ENCODE data around the gene NFAT5. TPM values are rescaled to one million over a fixed set of nuclear protein-coding genes. Genes with fewer than 3 reads are reported as not detected.

Gene NFAT5
- total RNA-seq, 1 experiment from 2014 or later = 21.0 TPM

- Mint-ChIP-seq H3K4me3 (no peak overlapping the region), H3K36me3 (ENCODE audit: insufficient read depth in 1 of 3, low read depth in 3 of 3) (peaks cover 15 to 35% (median 32%) of the 10 kb centered on the region in 3 experiments), H3K27me3 (ENCODE audit: low read depth) (no peaks in the 10 kb centered on the region), H3K4me1 (no peaks in the 10 kb centered on the region), H3K9me3 (no peaks in the 10 kb centered on the region), H3K27ac (no peak overlapping the region; a peak in 1 of 7 replicates)
- WGBS (ENCODE audit: extremely low coverage, insufficient read length, low lambda C conversion rate) = no CpG with 5 or more reads among the region's 2 CpGs
- no peaks in the 10 kb centered on the region for H3K79me2 ChIP-seq (ENCODE audit: insufficient read depth, low read length)
- H3K4me2 ChIP-seq (ENCODE audit: insufficient read depth, insufficient read length, low read length) = no peak overlapping the region
- H4K8ac ChIP-seq (replicated peaks; ENCODE audit: insufficient read length, low read depth, low read length) = no peak overlapping the region
- no peak overlapping the region for H3K4ac ChIP-seq (ENCODE audit: low read depth, low read length)
- no peak for DNase-seq
- no peaks in the 10 kb centered on the region for H4K20me1 ChIP-seq (ENCODE audit: control insufficient read depth, insufficient read depth, insufficient read length)
- no peak overlapping the region for H2BK120ac ChIP-seq (ENCODE audit: low read depth, low read length, poor library complexity, severe bottlenecking)
- no peak overlapping the region for H3K18ac ChIP-seq (ENCODE audit: insufficient read length, low read depth, low read length)
- no peak overlapping the region for H2AK5ac ChIP-seq (ENCODE audit: insufficient read length, low read length)
- H2BK20ac ChIP-seq (ENCODE audit: low read depth, low read length, poor library complexity, severe bottlenecking) = no peak overlapping the region
- no peaks in the 10 kb centered on the region for H3K9me3 ChIP-seq (ENCODE audit: control insufficient read depth, low read depth, low read length)
- no peak for TF ChIP-seq CTCF (conservative IDR thresholded peaks at IDR 0.05)
- H3K9ac ChIP-seq (ENCODE audit: extremely low read depth, insufficient read length, low read length) = no peak overlapping the region
- H2BK5ac ChIP-seq (ENCODE audit: insufficient read length, low read length) = no peak overlapping the region
- H3K14ac ChIP-seq (ENCODE audit: insufficient read depth, low read length) = no peak overlapping the region
- no peak overlapping the region for H2BK15ac ChIP-seq (ENCODE audit: low read depth, low read length)
- no peak overlapping the region for H4K91ac ChIP-seq (ENCODE audit: insufficient read length, low read depth, low read length)
- no peaks in the 10 kb centered on the region for H3K27me3 ChIP-seq (ENCODE audit: insufficient read depth, low read length)
- H3K56ac ChIP-seq (ENCODE audit: insufficient read length, low read depth, low read length) = no peak overlapping the region
- no peak overlapping the region for H3K23ac ChIP-seq (ENCODE audit: insufficient read length, low read depth, low read length)
- H2BK12ac ChIP-seq (ENCODE audit: insufficient read length, low read depth, low read length) = no peak overlapping the region
- no peak overlapping the region for H2AFZ ChIP-seq (ENCODE audit: low read length)
- H3K27ac ChIP-seq (ENCODE audit: insufficient read length, low read depth, low read length) = no peak overlapping the region
- no peaks in the 10 kb centered on the region for H3K4me1 ChIP-seq (ENCODE audit: insufficient read depth, low read length)
- H3T11ph ChIP-seq (ENCODE audit: low read length) = no peak overlapping the region
- no peaks in the 10 kb centered on the region for H3K79me1 ChIP-seq (ENCODE audit: insufficient read depth, low read depth, low read length, poor library complexity, severe bottlenecking)
- H4K5ac ChIP-seq (ENCODE audit: insufficient read length, low read depth, low read length) = no peak overlapping the region
- H3K23me2 ChIP-seq (ENCODE audit: insufficient read length, low read depth, low read length, poor library complexity, severe bottlenecking) = no peaks in the 10 kb centered on the region
These were observed 122.8 kb downstream of the NFAT5 start for GRCh38 chr16:69688589-69688988.

Measured in H9 (cell line).